HG03460 (cell line): ENCODE measurements around the gene RPTOR.

Source experiments
- ATAC-seq: cut with Tn5 transposase; IDR thresholded peaks from one replicate; pipeline ENCODE4 v1.9.1; 2021; ENCODE audit not compliant: unreplicated experiment

Gene RPTOR

GRCh38 chr17:81002013-81002384 lies 457.4 kb downstream of the RPTOR start:
- no peak for ATAC-seq

- no peak for ATAC-seq
Measured at GRCh38 chr17:81002409-81003361, 458.0 kb downstream of the RPTOR start.

GRCh38 chr17:81003711-81004475 lies 459.3 kb downstream of the RPTOR start:
- ATAC-seq: no peak

- no peak for ATAC-seq
Measured at GRCh38 chr17:81006891-81007290, 462.3 kb downstream of the RPTOR start.

GRCh38 chr17:81008140-81008539 lies 463.5 kb downstream of the RPTOR start:
- ATAC-seq: no peak

- no peak for ATAC-seq
Measured at GRCh38 chr17:81009136-81009535, 464.5 kb downstream of the RPTOR start.

GRCh38 chr17:81010935-81011334 lies 466.3 kb downstream of the RPTOR start:
- ATAC-seq: no peak

- ATAC-seq: no peak
Measured at GRCh38 chr17:81011951-81012350, 467.3 kb downstream of the RPTOR start.

- ATAC-seq: no peak
Measured at GRCh38 chr17:81012574-81013447, 468.2 kb downstream of the RPTOR start.

GRCh38 chr17:81013642-81014041 lies 469.0 kb downstream of the RPTOR start:
- ATAC-seq: no peak

- ATAC-seq: no peak
Measured at GRCh38 chr17:81015136-81015535, 470.5 kb downstream of the RPTOR start.
